Lung (tissue), 12 donors: ENCODE data around the gene TM7SF2. TPM values are rescaled to one million over a fixed set of nuclear protein-coding genes. Genes with fewer than 3 reads are reported as not detected.

ENCODE experiments used
- ATAC-seq: fragments of 200-7000 bp; cut with Tn5 transposase; one replicate; pipeline ENCODE4 v1.9.1; 2020; ENCODE audit warnings: moderate number of reproducible peaks; ENCODE audit not compliant: insufficient read depth, low FRiP score
- DNase-seq, 3 donors: peaks; one replicate each; pipeline ENCODE4 v3.0.0-alpha.2; 2013 to 2017
- H3K27ac ChIP-seq, 2 donors: one replicate each; pipeline ENCODE4 v1.5.1; 2013; ENCODE audit warnings: mild to moderate bottlenecking in 2 of 2, moderate library complexity in 2 of 2, control low read depth in 1 of 2, inconsistent platforms in 1 of 2, low read depth in 1 of 2, low read length in 1 of 2
- H3K27me3 ChIP-seq, 3 donors: one replicate each; pipeline ENCODE4 v1.5.1; 2013; ENCODE audit warnings: low read length in 2 of 3; ENCODE audit not compliant: control insufficient read depth in 3 of 3, insufficient read depth in 3 of 3
- H3K36me3 ChIP-seq, 4 donors: one replicate each; pipeline ENCODE4 v1.5.1; 2013; ENCODE audit warnings: low read length in 4 of 4, mild to moderate bottlenecking in 1 of 4, moderate library complexity in 1 of 4; ENCODE audit not compliant: control insufficient read depth in 4 of 4, insufficient read depth in 4 of 4
- H3K4me1 ChIP-seq, 5 donors: one replicate each; pipeline ENCODE4 v1.5.1; 2013; ENCODE audit warnings: low read length in 5 of 5, mild to moderate bottlenecking in 2 of 5, moderate library complexity in 1 of 5; ENCODE audit not compliant: control insufficient read depth in 5 of 5, insufficient read depth in 5 of 5
- H3K4me3 ChIP-seq: one replicate; pipeline ENCODE4 v1.5.1; 2013; ENCODE audit warnings: mild to moderate bottlenecking, control low read depth, moderate library complexity
- H3K9ac ChIP-seq, 2 donors: one replicate each; pipeline ENCODE4 v1.5.1; 2013; ENCODE audit warnings: low read length in 2 of 2, control low read depth in 1 of 2; ENCODE audit not compliant: insufficient read depth in 1 of 2
- H3K9me3 ChIP-seq, 4 donors: one replicate each; pipeline ENCODE4 v1.5.1; 2013; ENCODE audit warnings: low read length in 3 of 4, mild to moderate bottlenecking in 1 of 4, moderate library complexity in 1 of 4; ENCODE audit not compliant: control insufficient read depth in 4 of 4, insufficient read depth in 3 of 4
- WGBS, 2 donors: extraction: QIAGEN DNeasy Blood & Tissue Kit; methylation state at CpG; one replicate each; pipeline ENCODE4 v1.1.7; 2013; 5-methylcytosine and 5-hydroxymethylcytosine counted together
- polyA plus RNA-seq, 2 donors: library from polyadenylated mRNA; stranded (reverse); fragments of 200-250 nt; gene quantifications; one replicate each; pipeline ENCODE4 v1.2.1, GENCODE V29; 2013
- total RNA-seq, 2 donors: library from RNA; depleted of rRNA in 1 of 2; stranded (reverse); fragments of >200 nt in 1 of 2; gene quantifications; one replicate each; pipeline ENCODE4 v1.2.1, GENCODE V29; 2014 to 2021
- TF ChIP-seq, protein P1 (sequence below): IDR thresholded peaks from 2 replicates; pipeline ENCODE4 v1.5.1; 2012; ENCODE audit warnings: mild to moderate bottlenecking; ENCODE audit errors: control extremely low read depth, extremely low read depth
- donor health status: control.
- donor health status: control.
- donor health status: Bipolar disorder and iron deficiency.
- donor health status: healthy.
- donor health status: DM: yes; HTN: yes; CAD: no.

Gene TM7SF2
- total and polyA plus RNA-seq, 4 donors = 30.3 to 82.7 (median 54.7) TPM

DNA sequence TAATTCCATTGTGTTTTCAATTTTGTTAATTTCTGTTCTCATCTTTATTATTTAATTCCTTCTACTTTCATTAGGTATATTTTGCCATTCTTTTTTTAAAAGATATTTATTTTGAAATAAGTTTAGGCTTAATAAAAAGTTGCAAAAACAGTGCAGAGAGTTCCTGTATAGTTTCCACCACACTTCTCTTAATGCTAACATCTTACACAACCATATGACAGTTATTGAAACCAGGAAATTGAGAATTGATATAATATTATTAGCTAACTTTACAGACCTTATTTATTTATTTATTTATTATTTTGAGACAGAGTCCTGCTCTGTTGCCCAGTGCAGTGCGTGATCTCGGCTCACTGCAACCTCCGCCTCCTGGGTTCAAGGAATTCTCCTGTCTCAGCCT is 44.6 kb downstream of the TM7SF2 start:
- no peak overlapping the region for H3K27ac ChIP-seq
- no peaks in the 10 kb centered on the region for H3K9me3 ChIP-seq
- H3K36me3 ChIP-seq = no peaks in the 10 kb centered on the region
- DNase-seq (no peak), ATAC-seq (no peak)
- 87 to 94% methylated on average over 3 of the region's 3 CpGs for WGBS, 2 donors
- no peaks in the 10 kb centered on the region for H3K27me3 ChIP-seq
- H3K4me3 ChIP-seq = no peak overlapping the region
- TF ChIP-seq, protein P1, sequence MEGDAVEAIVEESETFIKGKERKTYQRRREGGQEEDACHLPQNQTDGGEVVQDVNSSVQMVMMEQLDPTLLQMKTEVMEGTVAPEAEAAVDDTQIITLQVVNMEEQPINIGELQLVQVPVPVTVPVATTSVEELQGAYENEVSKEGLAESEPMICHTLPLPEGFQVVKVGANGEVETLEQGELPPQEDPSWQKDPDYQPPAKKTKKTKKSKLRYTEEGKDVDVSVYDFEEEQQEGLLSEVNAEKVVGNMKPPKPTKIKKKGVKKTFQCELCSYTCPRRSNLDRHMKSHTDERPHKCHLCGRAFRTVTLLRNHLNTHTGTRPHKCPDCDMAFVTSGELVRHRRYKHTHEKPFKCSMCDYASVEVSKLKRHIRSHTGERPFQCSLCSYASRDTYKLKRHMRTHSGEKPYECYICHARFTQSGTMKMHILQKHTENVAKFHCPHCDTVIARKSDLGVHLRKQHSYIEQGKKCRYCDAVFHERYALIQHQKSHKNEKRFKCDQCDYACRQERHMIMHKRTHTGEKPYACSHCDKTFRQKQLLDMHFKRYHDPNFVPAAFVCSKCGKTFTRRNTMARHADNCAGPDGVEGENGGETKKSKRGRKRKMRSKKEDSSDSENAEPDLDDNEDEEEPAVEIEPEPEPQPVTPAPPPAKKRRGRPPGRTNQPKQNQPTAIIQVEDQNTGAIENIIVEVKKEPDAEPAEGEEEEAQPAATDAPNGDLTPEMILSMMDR = no peak
- no peak overlapping the region for H3K9ac ChIP-seq
- no peaks in the 10 kb centered on the region for H3K4me1 ChIP-seq

DNA sequence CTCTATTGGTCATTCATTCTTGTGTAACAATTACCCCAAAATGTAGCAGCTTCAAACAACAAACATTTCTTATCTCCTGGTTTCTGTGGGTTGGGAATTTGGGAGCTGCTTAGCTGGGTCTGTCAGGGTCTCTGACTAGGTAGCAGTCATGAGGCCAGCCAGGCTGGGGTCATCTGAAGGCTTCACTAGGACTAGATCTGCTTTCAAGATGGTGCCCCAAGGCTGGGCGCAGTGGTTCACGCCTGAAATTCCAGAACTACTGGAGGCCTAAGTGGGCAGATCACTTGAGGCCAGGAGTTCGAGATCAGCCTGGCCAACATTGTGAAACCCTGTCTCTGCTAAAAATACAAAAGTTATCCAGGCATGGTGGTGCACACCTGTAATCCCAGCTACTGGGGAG is 45.3 kb downstream of the TM7SF2 start:
- Histone ChIP-seq H3K9ac (no peak overlapping the region), H3K9me3 (no peaks in the 10 kb centered on the region), H3K4me3 (no peak overlapping the region), H3K27ac (no peak overlapping the region), H3K27me3 (no peaks in the 10 kb centered on the region), H3K36me3 (no peaks in the 10 kb centered on the region), H3K4me1 (no peaks in the 10 kb centered on the region)
- WGBS, 2 donors = 87 to 92% methylated on average over 3 of the region's 3 CpGs
- TF ChIP-seq, protein P1 = no peak
- no peak for ATAC-seq
- no peak for DNase-seq

DNA sequence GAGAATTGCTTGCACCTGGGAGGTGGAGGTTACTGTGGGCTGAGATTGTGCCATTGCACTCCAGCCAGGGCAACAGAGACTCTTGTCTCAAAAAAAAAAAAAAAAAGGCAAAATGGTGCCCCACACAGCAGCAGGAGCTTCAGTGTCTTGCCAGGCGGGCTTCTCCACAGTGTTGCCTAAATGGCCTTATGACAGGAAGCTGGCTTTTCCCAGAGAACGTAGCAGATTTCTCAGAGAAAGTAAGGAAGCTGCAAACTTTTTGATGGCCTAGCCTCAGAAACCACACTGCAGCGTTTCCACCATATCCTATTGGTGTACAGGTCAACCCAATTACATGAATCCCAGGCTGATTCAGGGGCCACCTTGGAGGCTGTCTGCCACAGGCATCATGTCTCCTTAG is 45.7 kb downstream of the TM7SF2 start:
- ATAC-seq (no peak), DNase-seq (no peak)
- no peaks in the 10 kb centered on the region for H3K36me3 ChIP-seq
- TF ChIP-seq, protein P1 = no peak
- no peak overlapping the region for H3K4me3 ChIP-seq
- no peaks in the 10 kb centered on the region for H3K9me3 ChIP-seq
- no peak overlapping the region for H3K9ac ChIP-seq
- H3K27ac ChIP-seq = peak overlapping the region in 1 of 2 donors; percentile 31
- H3K27me3 ChIP-seq = no peaks in the 10 kb centered on the region
- no peaks in the 10 kb centered on the region for H3K4me1 ChIP-seq
- 37 to 64% methylated on average over 3 of the region's 3 CpGs for WGBS, 2 donors

DNA sequence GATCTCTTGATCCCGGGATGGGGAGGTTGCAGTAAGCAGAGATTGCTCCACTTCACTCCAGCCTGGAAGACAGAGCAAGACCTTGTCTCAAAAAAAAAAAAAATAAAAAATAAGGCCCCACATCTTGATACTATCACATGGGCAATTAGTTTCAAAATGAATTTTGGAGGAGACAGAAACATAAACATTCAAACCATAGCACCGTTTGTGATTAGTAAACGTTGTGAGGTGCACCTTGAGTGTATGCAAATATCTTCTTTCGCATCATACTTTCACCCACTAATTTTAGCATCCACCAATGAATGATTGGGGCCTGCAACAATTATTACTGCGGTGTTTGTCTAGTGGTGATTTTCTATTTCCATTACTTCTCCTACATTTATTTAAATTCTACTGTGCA is 47.3 kb downstream of the TM7SF2 start:
- ATAC-seq (no peak), DNase-seq (no peak)
- H3K4me1 ChIP-seq = no peaks in the 10 kb centered on the region
- no peak overlapping the region for H3K9ac ChIP-seq
- H3K27ac ChIP-seq = no peak overlapping the region
- H3K36me3 ChIP-seq = no peaks in the 10 kb centered on the region
- H3K4me3 ChIP-seq = no peak overlapping the region
- H3K27me3 ChIP-seq = no peaks in the 10 kb centered on the region
- WGBS, 2 donors = 73 to 83% methylated on average over 5 of the region's 5 CpGs
- TF ChIP-seq, protein P1 = no peak
- H3K9me3 ChIP-seq = no peaks in the 10 kb centered on the region
